Measurements from ENCODE around the gene CRY1.

DNA sequence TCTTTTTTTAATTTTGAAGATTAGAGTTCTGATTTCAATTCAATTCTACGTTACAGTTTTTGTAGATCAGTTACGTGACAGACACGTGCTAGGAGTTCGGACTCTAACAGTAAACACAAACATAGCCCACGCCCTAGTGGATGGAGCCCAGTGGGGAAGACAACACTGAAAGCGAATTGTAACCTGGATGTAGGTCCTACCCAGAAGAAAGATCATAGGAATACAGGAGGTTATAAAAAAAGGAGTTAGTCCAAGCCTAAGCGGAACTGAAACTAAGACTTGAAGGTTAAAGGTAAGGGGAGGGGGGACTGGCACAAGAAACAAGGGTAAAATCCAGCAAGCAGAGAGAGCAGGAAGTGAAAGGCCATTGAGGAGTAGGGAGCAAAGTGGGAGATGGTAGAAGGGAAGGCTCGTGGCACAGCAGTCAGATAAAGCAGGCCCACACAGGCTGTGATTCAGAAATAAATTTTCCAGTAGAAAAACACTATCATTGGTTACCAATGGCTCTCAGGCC, 15.7 kb upstream of the CRY1 start:
- TF ChIP-seq, protein P1, sequence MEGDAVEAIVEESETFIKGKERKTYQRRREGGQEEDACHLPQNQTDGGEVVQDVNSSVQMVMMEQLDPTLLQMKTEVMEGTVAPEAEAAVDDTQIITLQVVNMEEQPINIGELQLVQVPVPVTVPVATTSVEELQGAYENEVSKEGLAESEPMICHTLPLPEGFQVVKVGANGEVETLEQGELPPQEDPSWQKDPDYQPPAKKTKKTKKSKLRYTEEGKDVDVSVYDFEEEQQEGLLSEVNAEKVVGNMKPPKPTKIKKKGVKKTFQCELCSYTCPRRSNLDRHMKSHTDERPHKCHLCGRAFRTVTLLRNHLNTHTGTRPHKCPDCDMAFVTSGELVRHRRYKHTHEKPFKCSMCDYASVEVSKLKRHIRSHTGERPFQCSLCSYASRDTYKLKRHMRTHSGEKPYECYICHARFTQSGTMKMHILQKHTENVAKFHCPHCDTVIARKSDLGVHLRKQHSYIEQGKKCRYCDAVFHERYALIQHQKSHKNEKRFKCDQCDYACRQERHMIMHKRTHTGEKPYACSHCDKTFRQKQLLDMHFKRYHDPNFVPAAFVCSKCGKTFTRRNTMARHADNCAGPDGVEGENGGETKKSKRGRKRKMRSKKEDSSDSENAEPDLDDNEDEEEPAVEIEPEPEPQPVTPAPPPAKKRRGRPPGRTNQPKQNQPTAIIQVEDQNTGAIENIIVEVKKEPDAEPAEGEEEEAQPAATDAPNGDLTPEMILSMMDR (conservative IDR thresholded peaks at IDR 0.05; ENCODE audit: low read depth, low read length) = no peak
- TF ChIP-seq POLR2A (IDR thresholded peaks at IDR 0.05; ENCODE audit: low read depth, low read length) (no peak), RCOR1 (IDR thresholded peaks at IDR 0.05; ENCODE audit: insufficient replicate concordance, low read length) (no peak), RAD21 (IDR thresholded peaks at IDR 0.05; ENCODE audit: low read length) (no peak), FOS (IDR thresholded peaks at IDR 0.05; ENCODE audit: low read depth, low read length) (no peak), NFE2L2 (IDR thresholded peaks at IDR 0.05; ENCODE audit: low read depth, low read length) (no peak), MXI1 (IDR thresholded peaks at IDR 0.05; ENCODE audit: borderline replicate concordance, low read depth, low read length) (no peak), SMC3 (IDR thresholded peaks at IDR 0.05; ENCODE audit: low read depth, low read length) (no peak), RFX5 (IDR thresholded peaks at IDR 0.05; ENCODE audit: low read depth, low read length) (no peak), CHD1 (IDR thresholded peaks at IDR 0.05; ENCODE audit: low read depth, low read length) (no peak), CEBPB (IDR thresholded peaks at IDR 0.05; ENCODE audit: low read depth, low read length) (no peak)
- TF ChIP-seq, protein P2, sequence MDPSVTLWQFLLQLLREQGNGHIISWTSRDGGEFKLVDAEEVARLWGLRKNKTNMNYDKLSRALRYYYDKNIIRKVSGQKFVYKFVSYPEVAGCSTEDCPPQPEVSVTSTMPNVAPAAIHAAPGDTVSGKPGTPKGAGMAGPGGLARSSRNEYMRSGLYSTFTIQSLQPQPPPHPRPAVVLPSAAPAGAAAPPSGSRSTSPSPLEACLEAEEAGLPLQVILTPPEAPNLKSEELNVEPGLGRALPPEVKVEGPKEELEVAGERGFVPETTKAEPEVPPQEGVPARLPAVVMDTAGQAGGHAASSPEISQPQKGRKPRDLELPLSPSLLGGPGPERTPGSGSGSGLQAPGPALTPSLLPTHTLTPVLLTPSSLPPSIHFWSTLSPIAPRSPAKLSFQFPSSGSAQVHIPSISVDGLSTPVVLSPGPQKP (IDR thresholded peaks at IDR 0.05; ENCODE audit: borderline replicate concordance, low read depth, low read length) = no peak
- TF ChIP-seq, protein P3, sequence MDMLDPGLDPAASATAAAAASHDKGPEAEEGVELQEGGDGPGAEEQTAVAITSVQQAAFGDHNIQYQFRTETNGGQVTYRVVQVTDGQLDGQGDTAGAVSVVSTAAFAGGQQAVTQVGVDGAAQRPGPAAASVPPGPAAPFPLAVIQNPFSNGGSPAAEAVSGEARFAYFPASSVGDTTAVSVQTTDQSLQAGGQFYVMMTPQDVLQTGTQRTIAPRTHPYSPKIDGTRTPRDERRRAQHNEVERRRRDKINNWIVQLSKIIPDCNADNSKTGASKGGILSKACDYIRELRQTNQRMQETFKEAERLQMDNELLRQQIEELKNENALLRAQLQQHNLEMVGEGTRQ (IDR thresholded peaks at IDR 0.05; ENCODE audit: low read depth, low read length) = no peak

Measured in IMR-90 (cell line).